ENCODE data around the gene HEATR5A. TPM values are rescaled to one million over a fixed set of nuclear protein-coding genes. Genes with fewer than 3 reads are reported as not detected.
"Not testable (repeated sequence)": the region's sequence is repeated elsewhere in the genome, so short reads cannot be mapped to it uniquely, and the experiment has no call there.

The HEATR5A gene
- 10 to 100 TPM; 53.3 to 80.0 (median 56.8) TPM for total RNA-seq
- long read RNA-seq, donor 1, partial matches to known transcripts: 9 of 16 reads
- long read RNA-seq, donor 1, other reads (novel, unspliced or antisense): 5 of 16 reads
- long read RNA-seq, donor 2, partial matches to known transcripts: 1 of 4 reads
- long read RNA-seq, donor 2, other reads (novel, unspliced or antisense): 1 of 4 reads

- peaks cover 11% of the 10 kb centered on the region for H3K4me1 ChIP-seq (ENCODE audit: low read depth)
- peak; percentile 26 for TF ChIP-seq CTCF (IDR thresholded peaks at IDR 0.05)
- peak; percentile 98 for ATAC-seq
These were observed at the start of gene HEATR5A for GRCh38 chr14:31420319-31421111. HEATR5A (minus strand) TSS chr14:31420550; CDS start chr14:31402975, 17,575 bp downstream.

GRCh38 chr14:31466554-31466953 lies 46.2 kb upstream of the HEATR5A start:
- H3K4me1 ChIP-seq (ENCODE audit: low read depth): no peaks in the 10 kb centered on the region
- TF ChIP-seq CTCF (IDR thresholded peaks at IDR 0.05): no peak
- no peak for ATAC-seq

More at GRCh38 chr14:31420319-31421111, at the start of gene HEATR5A:
- Histone ChIP-seq H3K9me3 (no peaks in the 10 kb centered on the region), H3K36me3 (ENCODE audit: low read depth) (no peaks in the 10 kb centered on the region), H3K4me3 (peak within 1 kb of the TSS; percentile 97)
- peak; percentile 97 to 98 (median 97) for DNase-seq
- intact Hi-C loops (cut with DNase I, micrococcal nuclease): no loop called here

GRCh38 chr14:31465111-31465510 lies 44.8 kb upstream of the HEATR5A start:
- no peaks in the 10 kb centered on the region for H3K4me1 ChIP-seq (ENCODE audit: low read depth)
- H3K36me3 ChIP-seq (ENCODE audit: low read depth): no peaks in the 10 kb centered on the region
- no peak overlapping the region for H3K4me3 ChIP-seq
- ATAC-seq (no peak), DNase-seq (no peak)
- no peaks in the 10 kb centered on the region for H3K9me3 ChIP-seq
- no peak for TF ChIP-seq CTCF (IDR thresholded peaks at IDR 0.05)
- intact Hi-C loops (cut with DNase I, micrococcal nuclease): no loop called here

More at GRCh38 chr14:31466554-31466953, 46.2 kb upstream of the HEATR5A start:
- H3K4me3 ChIP-seq: no peak overlapping the region
- H3K9me3 ChIP-seq: no peaks in the 10 kb centered on the region
- no peaks in the 10 kb centered on the region for H3K36me3 ChIP-seq (ENCODE audit: low read depth)
- no peak for DNase-seq
- intact Hi-C loops (cut with DNase I, micrococcal nuclease): no loop called here

- ATAC-seq; DNase-seq; H3K9me3 ChIP-seq; intact Hi-C loops (cut with DNase I, micrococcal nuclease); H3K4me3 ChIP-seq; H3K4me1 ChIP-seq (ENCODE audit: low read depth); H3K36me3 ChIP-seq (ENCODE audit: low read depth): not testable (repeated sequence)
These were observed 42.1 kb upstream of the HEATR5A start for GRCh38 chr14:31462450-31462849.

- intact Hi-C loops (cut with DNase I, micrococcal nuclease): no loop called here
- DNase-seq: no peak
- Histone ChIP-seq H3K36me3 (ENCODE audit: low read depth) (no peaks in the 10 kb centered on the region), H3K4me3 (no peak overlapping the region), H3K9me3 (no peaks in the 10 kb centered on the region), H3K4me1 (ENCODE audit: low read depth) (peaks cover 2% of the 10 kb centered on the region)
- ATAC-seq: no peak
- TF ChIP-seq CTCF (IDR thresholded peaks at IDR 0.05): no peak
These were observed 41.2 kb upstream of the HEATR5A start for GRCh38 chr14:31461545-31461944.

Measured in mucosa of descending colon (tissue), 3 donors.